B cell (primary cell): ENCODE results near the gene BHLHA15. TPM values are rescaled to one million over a fixed set of nuclear protein-coding genes. Genes with fewer than 3 reads are reported as not detected.

Source experiments
- ATAC-seq: fragments of 200-7000 bp; cut with Tn5 transposase; one replicate; pipeline ENCODE4 v1.10.0; 2021; ENCODE audit warnings: low read depth, mild to moderate bottlenecking, moderate number of reproducible peaks, moderate library complexity
- CTCF ChIA-PET: fragments of 350-600 bp; sonication (Branson Sonifier 250); formaldehyde crosslinking; loops from one replicate; lab custom pipeline; 2021; ENCODE audit warnings: antibody characterized with exemption, inconsistent platforms; lab: Charles Lee
- POLR2A ChIA-PET: fragments of 350-600 bp; sonication (Branson Sonifier 250); formaldehyde crosslinking; loops from one replicate; lab custom pipeline; 2021; ENCODE audit warnings: antibody characterized with exemption; lab: Charles Lee
- DNase-seq: peaks from one replicate; pipeline ENCODE4 v3.0.0; 2013
- H2AFZ ChIP-seq: 2 replicates; pipeline ENCODE4 v1.6.1; 2012; ENCODE audit warnings: mild to moderate bottlenecking, low read depth, low read length; ENCODE audit not compliant: insufficient read depth, poor library complexity, severe bottlenecking
- H3K27ac ChIP-seq, 2 donors: 1 replicate in 1 of 2; 2 replicates in 1 of 2; pipeline ENCODE4 v1.5.1; 2012 to 2013; ENCODE audit warnings: low read length in 2 of 2, mild to moderate bottlenecking in 2 of 2, moderate library complexity in 1 of 2
- H3K27me3 ChIP-seq, 4 experiments: fragments of 200-600 bp in 1 of 4; sonication (generic) in 1 of 4; replicated peaks in 1 of 4; 1 replicate in 2 of 4; 2 replicates in 2 of 4; pipeline versions ENCODE4 v1.6.1 to v1.7.0; 2013 to 2016; ENCODE audit warnings: low read length in 3 of 4, mild to moderate bottlenecking in 2 of 4, mixed read lengths in 1 of 4, moderate library complexity in 1 of 4; ENCODE audit not compliant: insufficient read depth in 4 of 4, control insufficient read depth in 3 of 4; ENCODE audit errors: control extremely low read depth in 1 of 4
- H3K36me3 ChIP-seq, 2 experiments: replicated peaks in 1 of 2; 1 replicate in 1 of 2; 2 replicates in 1 of 2; pipeline versions ENCODE4 v1.6.1 to v1.7.1; 2013; ENCODE audit warnings: low read length in 1 of 2; ENCODE audit not compliant: insufficient read depth in 2 of 2, control insufficient read depth in 1 of 2; ENCODE audit errors: control extremely low read depth in 1 of 2, extremely low read depth in 1 of 2
- H3K4me1 ChIP-seq, 2 donors: fragments of 200-600 bp in 1 of 2; sonication (generic) in 1 of 2; 1 replicate in 1 of 2; 2 replicates in 1 of 2; pipeline versions ENCODE4 v1.5.1 to v1.6.1; 2013 to 2017; ENCODE audit warnings: low read length in 2 of 2; ENCODE audit not compliant: control insufficient read depth in 2 of 2, insufficient read depth in 2 of 2
- H3K4me2 ChIP-seq: replicated peaks from 2 replicates; pipeline ENCODE3; 2012; ENCODE audit warnings: mild to moderate bottlenecking, low read depth, low read length; ENCODE audit not compliant: poor library complexity, severe bottlenecking
- H3K4me3 ChIP-seq, 5 experiments: fragments of 200-600 bp in 1 of 5; sonication (generic) in 1 of 5; 1 replicate in 3 of 5; 2 replicates in 2 of 5; pipeline versions ENCODE4 v1.5.1 to v1.7.0; 2011 to 2016; ENCODE audit warnings: low read length in 4 of 5, mild to moderate bottlenecking in 4 of 5, low read depth in 2 of 5, control low read depth in 1 of 5, moderate library complexity in 1 of 5; ENCODE audit not compliant: insufficient read depth in 1 of 5; ENCODE audit errors: control extremely low read depth in 1 of 5, extremely low read depth in 1 of 5
- H3K79me2 ChIP-seq: fragments of 200-600 bp; sonication (generic); one replicate; pipeline ENCODE4 v1.6.0; 2016; ENCODE audit warnings: low read length; ENCODE audit not compliant: control insufficient read depth, insufficient read depth
- H3K9ac ChIP-seq: fragments of 200-600 bp; sonication (generic); 2 replicates; pipeline ENCODE4 v1.6.1; 2017; ENCODE audit warnings: mild to moderate bottlenecking, low read length, moderate library complexity
- H3K9me3 ChIP-seq, 3 donors: one replicate each; pipeline versions ENCODE4 v1.6.1 to v1.7.1; 2013; ENCODE audit warnings: low read length in 2 of 3; ENCODE audit not compliant: control insufficient read depth in 2 of 3, insufficient read depth in 1 of 3; ENCODE audit errors: control extremely low read depth in 1 of 3
- H4K20me1 ChIP-seq: 2 replicates; pipeline ENCODE4 v1.6.0; 2012; ENCODE audit warnings: mild to moderate bottlenecking, low read length; ENCODE audit not compliant: insufficient read depth, control insufficient read depth, poor library complexity, severe bottlenecking
- H3K27ac Mint-ChIP-seq: one replicate; pipeline ENCODE4 v1.8.0; 2021; ENCODE audit warnings: mixed read lengths
- H3K27me3 Mint-ChIP-seq: one replicate; pipeline ENCODE4 v1.8.0; 2021; ENCODE audit warnings: mixed read lengths
- H3K4me1 Mint-ChIP-seq: one replicate; pipeline ENCODE4 v1.8.0; 2021; ENCODE audit warnings: mixed read lengths
- H3K4me3 Mint-ChIP-seq: one replicate; pipeline ENCODE4 v1.8.0; 2021; ENCODE audit warnings: mixed read lengths
- H3K9me3 Mint-ChIP-seq: one replicate; pipeline ENCODE4 v1.8.0; 2022; ENCODE audit warnings: mixed read lengths; ENCODE audit not compliant: insufficient read depth
- CTCF ChIP-seq: fragments of 200-600 bp; IDR thresholded peaks from one replicate; pipeline ENCODE4 v1.8.0; 2022; ENCODE audit warnings: antibody characterized with exemption, mild to moderate bottlenecking
- EZH2 ChIP-seq: IDR thresholded peaks from 2 replicates; pipeline ENCODE4 v1.6.1; 2012; ENCODE audit warnings: borderline replicate concordance, low read depth, mild to moderate bottlenecking, moderate library complexity, low read length; ENCODE audit not compliant: insufficient read depth, poor library complexity, severe bottlenecking
- WGBS: methylation state at CpG from one replicate; pipeline ENCODE4 v1.1.5; 2013; ENCODE audit warnings: missing lambda C conversion rate; ENCODE audit not compliant: insufficient coverage; 5-methylcytosine and 5-hydroxymethylcytosine counted together
- intact Hi-C: fragments of 100-400 bp; cut with micrococcal nuclease; formaldehyde crosslinking; loops from one replicate; pipeline ENCODE4 v1.10.0; 2022
- polyA plus RNA-seq: library from polyadenylated mRNA; depleted of rRNA; stranded (reverse); fragments of >200 nt; gene quantifications from 2 replicates; pipeline ENCODE4 v1.2.3, GENCODE V29; 2012
- total RNA-seq, 2 donors: library from RNA; stranded (reverse); fragments of 120-200 nt in 1 of 2; gene quantifications; 1 replicate in 1 of 2; 2 replicates in 1 of 2; pipeline versions ENCODE4 v1.2.3 to v1.2.4, GENCODE V29; 2013 to 2022

The BHLHA15 gene
- total and polyA plus RNA-seq, 2 donors (not counting 1 experiment from before 2014, with no cell fraction given): 0.74 to 2.2 TPM

GRCh38 chr7:98254951-98255610 is 43.8 kb downstream of the BHLHA15 start:
- Histone ChIP-seq H3K4me1 (peaks cover 17 to 29% of the 10 kb centered on the region in 2 donors), H3K4me2 (no peak overlapping the region), H3K4me3 (no peak overlapping the region), H3K9me3 (no peaks in the 10 kb centered on the region), H3K79me2 (peaks cover 29% of the 10 kb centered on the region), H3K9ac (no peak overlapping the region), H4K20me1 (no peaks in the 10 kb centered on the region), H2AFZ (no peak overlapping the region), H3K27ac (no peak overlapping the region), H3K27me3 (no peaks in the 10 kb centered on the region), H3K36me3 (peaks cover 0 to 9% of the 10 kb centered on the region in 2 experiments)
- H3K27ac Mint-ChIP-seq: no peak overlapping the region
- H3K9me3 Mint-ChIP-seq: no peaks in the 10 kb centered on the region
- H3K4me3 Mint-ChIP-seq: no peak overlapping the region
- ATAC-seq (no peak), DNase-seq (no peak)
- TF ChIP-seq EZH2: no peak
- no peak for TF ChIP-seq CTCF
- CTCF ChIA-PET: no interaction called here
- H3K27me3 Mint-ChIP-seq: no peaks in the 10 kb centered on the region
- intact Hi-C loops: loop anchor here (5.0 to 10.0 kb wide), 3 partner anchors 62 to 1140 kb away; partner anchors contain the start of genes SDHAF3 and TRRAP
- POLR2A ChIA-PET: no interaction called here
- H3K4me1 Mint-ChIP-seq: peaks cover 23% of the 10 kb centered on the region
- WGBS: 92% methylated on average over 3 of the region's 11 CpGs

DNA sequence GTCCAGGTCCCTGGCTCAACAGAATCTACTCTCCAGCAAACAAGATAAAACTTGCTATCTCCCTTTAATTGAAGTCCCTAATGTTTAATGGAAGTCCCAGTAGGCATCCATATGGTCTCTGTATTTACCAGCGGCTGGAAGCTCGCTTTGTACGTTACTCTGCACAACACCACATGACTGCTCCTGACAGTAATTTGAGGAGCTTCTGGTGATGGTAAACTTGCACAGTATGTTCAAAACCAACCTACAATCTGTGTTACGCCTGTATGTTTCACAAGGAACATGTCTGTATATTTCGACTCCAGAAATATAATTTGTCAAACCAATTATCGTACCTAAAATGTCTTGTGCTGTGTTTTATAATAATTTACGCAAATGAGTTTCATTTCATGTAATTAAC is 45.2 kb downstream of the BHLHA15 start:
- no peak overlapping the region for H3K4me3 ChIP-seq
- no peak overlapping the region for H3K27ac ChIP-seq
- H3K79me2 ChIP-seq: peaks cover 24% of the 10 kb centered on the region
- Mint-ChIP-seq H3K4me3 (no peak overlapping the region), H3K4me1 (peaks cover 12% of the 10 kb centered on the region), H3K9me3 (no peaks in the 10 kb centered on the region), H3K27me3 (no peaks in the 10 kb centered on the region), H3K27ac (no peak overlapping the region)
- H3K36me3 ChIP-seq: peaks cover 0 to 15% of the 10 kb centered on the region in 2 experiments
- peaks cover 0 to 8% (median under 1%) of the 10 kb centered on the region in 3 donors for H3K9me3 ChIP-seq
- POLR2A ChIA-PET: no interaction called here
- no peak overlapping the region for H2AFZ ChIP-seq
- no peak for TF ChIP-seq CTCF
- TF ChIP-seq EZH2: no peak
- 100% methylated on average over 1 of the region's 7 CpGs for WGBS
- CTCF ChIA-PET: no interaction called here
- H3K4me2 ChIP-seq: no peak overlapping the region
- no peak overlapping the region for H3K9ac ChIP-seq
- intact Hi-C loops: loop anchor here (10.0 kb wide), 1 partner anchor 1142 kb away; the partner anchor contains the start of gene SDHAF3
- no peaks in the 10 kb centered on the region for H4K20me1 ChIP-seq
- H3K4me1 ChIP-seq: peaks cover 5 to 16% of the 10 kb centered on the region in 2 donors
- H3K27me3 ChIP-seq: no peaks in the 10 kb centered on the region
- ATAC-seq: no peak
- DNase-seq: no peak
